ENCODE data around the gene PARP8.
"Not testable (repeated sequence)": the region's sequence is repeated elsewhere in the genome, so short reads cannot be mapped to it uniquely, and the experiment has no call there.

DNA sequence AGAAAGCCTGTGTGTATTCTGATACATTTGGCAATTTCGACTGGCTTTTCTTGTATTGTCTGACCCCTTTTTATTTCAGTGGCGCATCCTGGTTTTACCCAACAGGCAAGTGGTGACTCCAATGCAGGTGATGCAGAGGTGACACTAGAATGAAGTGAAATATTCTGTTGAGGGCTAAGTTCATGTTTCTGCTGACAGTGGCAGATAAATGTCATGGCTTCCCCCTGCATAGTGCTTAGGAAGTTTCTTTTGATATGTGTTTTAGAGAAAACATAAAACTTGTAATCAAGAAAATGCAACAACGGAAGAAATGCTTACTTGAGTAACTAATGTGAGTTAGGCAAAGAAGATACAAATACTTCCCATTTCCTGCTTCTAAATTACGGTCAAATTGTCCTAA, 13.1 kb downstream of the PARP8 start:
- not testable (repeated sequence) for TF ChIP-seq CTCF (conservative IDR thresholded peaks at IDR 0.05; ENCODE audit: low read depth, low read length); RAD21 (IDR thresholded peaks at IDR 0.05; ENCODE audit: low read length); POLR2A (IDR thresholded peaks at IDR 0.05; ENCODE audit: low read depth, low read length); BHLHE40 (IDR thresholded peaks at IDR 0.05; ENCODE audit: low read depth, low read length); RFX5 (IDR thresholded peaks at IDR 0.05; ENCODE audit: low read depth, low read length); CEBPB (IDR thresholded peaks at IDR 0.05; ENCODE audit: low read depth, low read length)
- TF ChIP-seq, protein P1, sequence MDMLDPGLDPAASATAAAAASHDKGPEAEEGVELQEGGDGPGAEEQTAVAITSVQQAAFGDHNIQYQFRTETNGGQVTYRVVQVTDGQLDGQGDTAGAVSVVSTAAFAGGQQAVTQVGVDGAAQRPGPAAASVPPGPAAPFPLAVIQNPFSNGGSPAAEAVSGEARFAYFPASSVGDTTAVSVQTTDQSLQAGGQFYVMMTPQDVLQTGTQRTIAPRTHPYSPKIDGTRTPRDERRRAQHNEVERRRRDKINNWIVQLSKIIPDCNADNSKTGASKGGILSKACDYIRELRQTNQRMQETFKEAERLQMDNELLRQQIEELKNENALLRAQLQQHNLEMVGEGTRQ (IDR thresholded peaks at IDR 0.05; ENCODE audit: low read depth, low read length): not testable (repeated sequence)

Measured in IMR-90 (cell line).